Astrocyte of the spinal cord (primary cell): ENCODE results near the gene PIGO.

Source experiments
- DNase-seq: peaks from one replicate; pipeline ENCODE4 v3.0.0; 2011; ENCODE audit warnings: low read depth, low spot score
- H3K4me3 ChIP-seq: 2 replicates; pipeline ENCODE4 v1.5.1; 2011; ENCODE audit warnings: low read depth, mild to moderate bottlenecking, low read length, moderate library complexity
- in situ Hi-C: cut with HindIII; loops from 2 replicates; pipeline ENCODE4 v1.10.0; 2017; ENCODE audit warnings: low sequenced_read_pairs
- TF ChIP-seq, protein P1 (sequence below): IDR thresholded peaks from 2 replicates; pipeline ENCODE4 v1.5.1; 2012; ENCODE audit warnings: low read depth, mild to moderate bottlenecking, low read length, inconsistent platforms

The PIGO gene

DNA sequence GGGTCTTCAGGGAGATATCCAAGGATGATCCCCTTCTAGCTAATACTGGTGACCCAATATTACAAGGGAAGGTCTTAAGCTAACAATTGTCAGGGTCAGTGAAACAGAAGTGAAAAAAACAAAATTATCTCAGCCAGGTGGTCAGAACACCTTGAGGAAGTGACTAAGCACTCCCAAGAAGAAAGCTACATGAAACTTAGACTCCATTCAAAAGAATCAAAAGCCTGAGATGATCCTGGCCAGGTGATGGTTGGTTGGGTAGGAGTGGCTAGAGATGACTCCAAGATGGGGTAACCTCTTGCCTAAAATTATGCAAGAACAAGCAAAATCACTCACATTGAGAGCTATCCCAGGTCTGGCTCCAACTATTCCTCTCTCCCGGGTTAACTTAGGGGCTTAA is 29.3 kb downstream of the PIGO start:
- no peak overlapping the region for H3K4me3 ChIP-seq
- DNase-seq = no peak
- in situ Hi-C loops = no loop called here
- TF ChIP-seq, protein P1, sequence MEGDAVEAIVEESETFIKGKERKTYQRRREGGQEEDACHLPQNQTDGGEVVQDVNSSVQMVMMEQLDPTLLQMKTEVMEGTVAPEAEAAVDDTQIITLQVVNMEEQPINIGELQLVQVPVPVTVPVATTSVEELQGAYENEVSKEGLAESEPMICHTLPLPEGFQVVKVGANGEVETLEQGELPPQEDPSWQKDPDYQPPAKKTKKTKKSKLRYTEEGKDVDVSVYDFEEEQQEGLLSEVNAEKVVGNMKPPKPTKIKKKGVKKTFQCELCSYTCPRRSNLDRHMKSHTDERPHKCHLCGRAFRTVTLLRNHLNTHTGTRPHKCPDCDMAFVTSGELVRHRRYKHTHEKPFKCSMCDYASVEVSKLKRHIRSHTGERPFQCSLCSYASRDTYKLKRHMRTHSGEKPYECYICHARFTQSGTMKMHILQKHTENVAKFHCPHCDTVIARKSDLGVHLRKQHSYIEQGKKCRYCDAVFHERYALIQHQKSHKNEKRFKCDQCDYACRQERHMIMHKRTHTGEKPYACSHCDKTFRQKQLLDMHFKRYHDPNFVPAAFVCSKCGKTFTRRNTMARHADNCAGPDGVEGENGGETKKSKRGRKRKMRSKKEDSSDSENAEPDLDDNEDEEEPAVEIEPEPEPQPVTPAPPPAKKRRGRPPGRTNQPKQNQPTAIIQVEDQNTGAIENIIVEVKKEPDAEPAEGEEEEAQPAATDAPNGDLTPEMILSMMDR = no peak

DNA sequence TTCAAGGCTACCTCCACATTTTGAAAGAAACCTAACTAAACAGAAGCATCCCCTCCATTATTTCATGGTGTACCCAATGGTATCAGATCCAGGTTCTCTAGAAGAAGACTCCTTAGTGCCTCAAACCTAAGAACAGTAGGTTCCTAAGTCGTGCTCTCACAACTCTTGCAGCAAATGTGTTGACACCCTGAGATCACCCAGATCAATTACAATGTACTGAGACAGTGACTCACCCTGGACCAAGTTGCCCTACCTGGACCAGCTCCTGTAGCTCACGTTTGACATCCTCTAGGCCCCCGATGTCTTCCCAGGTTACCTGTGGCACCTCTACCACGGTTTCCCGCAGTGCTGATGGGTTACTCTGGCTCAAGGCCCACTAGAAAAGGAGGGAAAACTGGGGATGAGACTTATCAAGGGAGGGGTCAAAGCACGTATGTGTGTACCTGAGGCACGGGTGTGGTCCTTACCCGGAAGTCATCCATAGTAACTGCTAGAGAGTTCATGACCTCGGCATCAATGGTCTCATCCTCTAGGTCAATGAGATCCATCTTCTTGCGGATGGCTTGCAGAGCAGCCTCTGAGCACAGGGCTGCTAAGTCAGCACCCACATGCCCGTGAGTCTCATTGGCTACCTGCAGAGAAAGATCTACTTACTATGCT is 35.7 kb downstream of the PIGO start:
- TF ChIP-seq, protein P1 = no peak
- no peak overlapping the region for H3K4me3 ChIP-seq
- no peak for DNase-seq
- in situ Hi-C loops = no loop called here

DNA sequence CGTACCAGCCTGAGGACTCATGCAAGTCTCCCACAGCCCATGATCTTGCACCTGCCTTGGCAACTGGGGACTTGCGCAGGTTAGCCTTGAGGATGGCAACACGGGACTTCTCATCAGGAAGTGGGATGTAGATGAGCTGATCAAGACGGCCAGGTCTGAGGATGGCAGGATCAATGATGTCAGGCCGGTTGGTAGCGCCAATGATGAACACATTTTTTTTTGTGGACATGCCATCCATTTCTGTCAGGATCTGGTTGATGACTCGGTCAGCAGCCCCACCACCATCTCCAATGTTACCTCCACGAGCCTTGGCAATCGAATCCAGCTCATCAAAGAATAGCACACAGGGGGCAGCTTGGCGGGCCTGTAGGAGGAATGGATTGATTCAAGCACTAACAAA is 37.0 kb downstream of the PIGO start:
- TF ChIP-seq, protein P1 = no peak
- H3K4me3 ChIP-seq = no peak overlapping the region
- DNase-seq = no peak
- in situ Hi-C loops = no loop called here

DNA sequence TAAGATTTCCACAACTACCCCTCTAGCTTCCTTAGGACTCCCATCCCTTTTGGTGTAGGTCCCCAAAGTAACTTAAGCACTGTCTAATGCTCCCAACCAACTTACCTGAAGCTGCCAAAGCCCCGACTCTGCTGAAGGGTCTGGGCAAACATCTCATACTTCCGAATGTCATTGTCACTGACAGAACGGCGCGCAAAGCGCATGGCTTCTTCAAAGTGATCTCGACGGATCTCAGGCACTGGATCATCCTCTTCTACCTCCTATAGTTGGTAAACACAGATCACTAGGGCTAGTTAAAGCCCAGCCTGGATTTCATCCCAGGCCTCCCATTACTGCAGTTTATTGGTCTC is 39.1 kb downstream of the PIGO start:
- in situ Hi-C loops = no loop called here
- H3K4me3 ChIP-seq = no peak overlapping the region
- no peak for DNase-seq
- TF ChIP-seq, protein P1 = no peak

DNA sequence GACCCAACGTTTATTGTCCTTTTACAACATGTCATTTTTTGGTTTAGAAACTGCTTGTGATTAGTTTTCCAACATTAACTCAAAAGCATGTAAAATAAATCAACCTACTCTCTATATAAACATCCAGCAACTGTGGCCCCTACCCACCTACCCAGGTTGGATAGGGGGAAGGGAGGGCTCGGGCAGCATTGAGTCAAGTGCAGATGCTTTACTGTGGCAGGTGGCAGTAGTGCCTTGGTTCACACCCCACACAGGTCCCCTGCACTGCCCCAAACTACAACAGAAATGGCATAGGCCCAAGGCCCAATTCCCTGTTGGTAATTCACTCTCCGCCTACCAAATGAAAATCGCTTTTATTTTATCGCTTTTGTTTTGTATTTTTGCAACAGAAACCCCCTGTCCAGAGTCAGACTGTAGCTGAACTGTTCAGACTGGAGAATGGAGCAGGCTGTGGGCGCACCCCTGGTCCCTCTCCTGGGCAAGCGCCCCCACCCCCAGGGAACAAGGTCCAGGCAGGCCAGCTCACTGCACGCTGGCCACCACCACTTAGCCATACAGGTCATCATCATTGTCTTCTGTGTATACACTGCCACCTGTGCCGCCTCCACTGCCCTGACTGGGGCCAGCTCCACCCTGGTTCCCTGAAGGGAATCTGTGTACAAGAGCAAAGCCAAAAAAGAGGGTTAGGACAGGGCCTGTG is 39.7 kb downstream of the PIGO start:
- in situ Hi-C loops = no loop called here

DNA sequence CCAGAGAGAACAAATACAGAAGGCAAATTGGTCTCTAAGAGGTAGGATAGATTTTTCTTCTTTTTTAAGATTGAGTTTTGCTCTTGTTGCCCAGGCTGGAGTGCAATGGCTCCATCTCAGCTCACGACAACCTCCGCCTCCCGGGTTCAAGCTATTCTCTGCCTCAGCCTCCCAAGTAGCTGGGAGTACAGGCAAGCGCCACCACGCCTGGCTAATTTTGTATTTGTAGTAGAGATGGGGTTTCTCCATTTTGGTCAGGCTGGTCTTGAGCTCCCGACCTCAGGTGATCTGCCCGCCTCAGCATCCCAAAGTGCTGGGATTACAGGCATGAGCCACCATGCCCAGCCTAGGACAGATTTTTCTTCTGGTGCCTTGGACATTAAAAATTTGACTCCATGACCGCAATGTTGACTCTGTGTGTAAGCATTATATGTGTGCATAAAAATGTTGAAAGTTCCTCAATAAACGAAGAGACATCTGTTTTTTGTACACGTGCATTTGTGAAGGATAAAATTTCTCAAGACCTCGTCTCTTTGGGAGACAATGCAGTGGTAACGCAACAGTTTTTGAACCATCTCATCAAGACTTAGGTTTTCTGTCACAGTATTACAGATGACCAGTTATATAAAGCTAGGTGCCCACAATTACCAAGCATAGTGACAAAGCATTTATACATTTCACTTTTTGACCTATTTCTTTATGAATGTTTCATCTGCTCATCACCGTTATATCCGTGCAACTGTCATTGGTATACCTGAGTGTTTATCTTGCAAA is 41.3 kb downstream of the PIGO start:
- in situ Hi-C loops = no loop called here
- TF ChIP-seq, protein P1 = no peak
- H3K4me3 ChIP-seq = no peak overlapping the region
- DNase-seq = no peak

More for the DNA sequence above, 39.7 kb downstream of the PIGO start:
- H3K4me3 ChIP-seq = no peak overlapping the region
- TF ChIP-seq, protein P1 = no peak
- DNase-seq = no peak
